Vagina (tissue), 2 donors: Measurements from ENCODE around the gene ZSWIM3.

Source experiments
- POLR2A ChIP-seq, 2 donors: fragments of 450-650 bp; IDR thresholded peaks; one replicate each; pipeline ENCODE4 v1.6.1; 2017; ENCODE audit warnings: antibody characterized with exemption in 2 of 2, mild to moderate bottlenecking in 2 of 2, moderate library complexity in 2 of 2
- TF ChIP-seq, protein P1 (sequence below), 3 experiments: fragments of 450-650 bp in 2 of 3; fragments of 200-600 bp in 1 of 3; sonication (generic) in 1 of 3; IDR thresholded peaks; one replicate each; pipeline ENCODE4 v1.5.1; 2017 to 2019; ENCODE audit warnings: antibody characterized with exemption in 3 of 3, mild to moderate bottlenecking in 2 of 3, moderate library complexity in 2 of 3

DNA sequence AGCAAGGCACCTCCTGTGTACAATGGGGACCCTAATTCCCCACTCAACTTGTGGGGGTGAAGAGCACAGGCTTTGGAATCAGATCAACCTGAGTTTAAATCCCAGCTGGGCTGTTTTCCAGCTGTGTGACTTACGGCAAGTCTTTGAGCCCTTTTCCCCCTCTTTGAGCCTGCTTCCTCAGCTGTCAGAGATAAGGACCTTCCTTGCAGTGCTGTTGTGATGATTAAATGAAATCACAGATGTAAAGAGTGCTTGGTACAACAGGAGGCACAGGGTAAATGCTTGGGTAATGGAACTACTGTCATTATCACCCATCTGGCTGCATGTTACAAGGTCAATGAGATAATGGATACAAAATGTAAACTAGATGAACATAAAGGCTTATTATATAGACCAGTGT is 20.6 kb upstream of the ZSWIM3 start:
- TF ChIP-seq, protein P1, sequence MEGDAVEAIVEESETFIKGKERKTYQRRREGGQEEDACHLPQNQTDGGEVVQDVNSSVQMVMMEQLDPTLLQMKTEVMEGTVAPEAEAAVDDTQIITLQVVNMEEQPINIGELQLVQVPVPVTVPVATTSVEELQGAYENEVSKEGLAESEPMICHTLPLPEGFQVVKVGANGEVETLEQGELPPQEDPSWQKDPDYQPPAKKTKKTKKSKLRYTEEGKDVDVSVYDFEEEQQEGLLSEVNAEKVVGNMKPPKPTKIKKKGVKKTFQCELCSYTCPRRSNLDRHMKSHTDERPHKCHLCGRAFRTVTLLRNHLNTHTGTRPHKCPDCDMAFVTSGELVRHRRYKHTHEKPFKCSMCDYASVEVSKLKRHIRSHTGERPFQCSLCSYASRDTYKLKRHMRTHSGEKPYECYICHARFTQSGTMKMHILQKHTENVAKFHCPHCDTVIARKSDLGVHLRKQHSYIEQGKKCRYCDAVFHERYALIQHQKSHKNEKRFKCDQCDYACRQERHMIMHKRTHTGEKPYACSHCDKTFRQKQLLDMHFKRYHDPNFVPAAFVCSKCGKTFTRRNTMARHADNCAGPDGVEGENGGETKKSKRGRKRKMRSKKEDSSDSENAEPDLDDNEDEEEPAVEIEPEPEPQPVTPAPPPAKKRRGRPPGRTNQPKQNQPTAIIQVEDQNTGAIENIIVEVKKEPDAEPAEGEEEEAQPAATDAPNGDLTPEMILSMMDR (IDR thresholded peaks at IDR 0.05) = no peak
- no peak for TF ChIP-seq POLR2A (IDR thresholded peaks at IDR 0.05)
